Endothelial cell of umbilical vein (primary cell): ENCODE results near the gene ARPC5L. TPM values are rescaled to one million over a fixed set of nuclear protein-coding genes. Genes with fewer than 3 reads are reported as not detected.
"Not testable (repeated sequence)": the region's sequence is repeated elsewhere in the genome, so short reads cannot be mapped to it uniquely, and the experiment has no call there.

Source experiments
- BruUV-seq: library from RNA; stranded (reverse); fragments of 400-500 nt; replicated peaks from 2 replicates; lab custom pipeline; 2021; lab: Mats Ljungman, UMichigan
- CTCF ChIA-PET: fragments of 300-600, 350-600 bp; sonication (Branson Sonifier 250); formaldehyde crosslinking; loops from one replicate; lab custom pipeline; 2021; ENCODE audit warnings: antibody characterized with exemption, inconsistent platforms; lab: Charles Lee
- POLR2A ChIA-PET: fragments of 300-600, 350-600 bp; sonication (Branson Sonifier 250); formaldehyde crosslinking; loops from one replicate; lab custom pipeline; 2021; ENCODE audit warnings: antibody characterized with exemption, inconsistent platforms; lab: Charles Lee
- DNase-seq: peaks from one replicate; pipeline ENCODE4 v3.0.0-alpha.2; 2011; ENCODE audit warnings: low read depth, low spot score
- FAIRE-seq: peaks from 2 replicates; lab custom pipeline; 2011; peaks lifted over from hg19 to GRCh38; lab: Jason Lieb, UNC
- H2AFZ ChIP-seq: 2 replicates; pipeline ENCODE4 v1.6.0; 2012; ENCODE audit warnings: low read depth, low read length, control low read depth, inconsistent platforms
- H3K27ac ChIP-seq: 2 replicates; pipeline ENCODE4 v1.5.1; 2011; ENCODE audit warnings: low read depth, mild to moderate bottlenecking, control low read depth, low read length, moderate library complexity; ENCODE audit not compliant: insufficient read depth
- H3K27me3 ChIP-seq, 2 experiments: 2 replicates each; pipeline versions ENCODE4 v1.6.0 to v1.6.1; 2011; ENCODE audit warnings: low read length in 2 of 2, mixed read lengths in 1 of 2; ENCODE audit not compliant: control insufficient read depth in 2 of 2, insufficient read depth in 2 of 2
- H3K36me3 ChIP-seq, 2 experiments: 2 replicates in 1 of 2; 3 replicates in 1 of 2; pipeline ENCODE4 v1.5.1; 2011; ENCODE audit warnings: low read length in 2 of 2, mild to moderate bottlenecking in 1 of 2, moderate library complexity in 1 of 2; ENCODE audit not compliant: control insufficient read depth in 2 of 2, insufficient read depth in 2 of 2; ENCODE audit errors: extremely low read depth in 1 of 2
- H3K4me1 ChIP-seq: 3 replicates; pipeline ENCODE4 v1.5.1; 2011; ENCODE audit warnings: mild to moderate bottlenecking, low read length; ENCODE audit not compliant: control insufficient read depth, insufficient read depth; ENCODE audit errors: extremely low read depth
- H3K4me2 ChIP-seq: 2 replicates; pipeline ENCODE4 v1.6.1; 2011; ENCODE audit warnings: low read length, control low read depth, mixed read lengths; ENCODE audit not compliant: insufficient read depth
- H3K4me3 ChIP-seq, 3 experiments: fragments of 200-600 bp in 1 of 3; sonication (generic), shearing (Covaris generic) in 1 of 3; replicated peaks in 1 of 3; 2 replicates each; pipeline ENCODE4 v1.5.1; 2011 to 2016; ENCODE audit warnings: control low read depth in 3 of 3, low read length in 3 of 3, mild to moderate bottlenecking in 2 of 3, inconsistent platforms in 1 of 3, low read depth in 1 of 3, moderate library complexity in 1 of 3; ENCODE audit not compliant: insufficient read depth in 1 of 3
- H3K79me2 ChIP-seq: 2 replicates; pipeline ENCODE4 v1.6.0; 2012; ENCODE audit warnings: low read length, inconsistent platforms; ENCODE audit not compliant: control insufficient read depth, insufficient read depth
- H3K9ac ChIP-seq: replicated peaks from 2 replicates; pipeline ENCODE3; 2011; ENCODE audit warnings: low read length, control low read depth; ENCODE audit not compliant: insufficient read depth; ENCODE audit errors: extremely low read depth
- H3K9me1 ChIP-seq: replicated peaks from 3 replicates; pipeline ENCODE4 v1.6.0; 2011; ENCODE audit warnings: mild to moderate bottlenecking, low read length; ENCODE audit not compliant: control insufficient read depth, insufficient read depth; ENCODE audit errors: extremely low read depth
- H3K9me3 ChIP-seq: replicated peaks from 2 replicates; pipeline ENCODE4 v1.5.1; 2012; ENCODE audit warnings: low read length, inconsistent platforms; ENCODE audit not compliant: control insufficient read depth, insufficient read depth
- H4K20me1 ChIP-seq: replicated peaks from 2 replicates; pipeline ENCODE3; 2011; ENCODE audit warnings: mild to moderate bottlenecking, low read length; ENCODE audit not compliant: control insufficient read depth, insufficient read depth; ENCODE audit errors: extremely low read depth
- EZH2 ChIP-seq: IDR thresholded peaks from 2 replicates; pipeline ENCODE4 v1.6.1; 2012; ENCODE audit warnings: borderline replicate concordance, low read depth, mild to moderate bottlenecking, moderate library complexity, low read length, inconsistent platforms; ENCODE audit not compliant: severe bottlenecking
- FOS ChIP-seq: IDR thresholded peaks from 2 replicates; pipeline ENCODE4 v1.6.1; 2011; ENCODE audit warnings: mild to moderate bottlenecking, low read length, moderate library complexity, borderline replicate concordance; ENCODE audit not compliant: insufficient read depth
- GATA2 ChIP-seq: IDR thresholded peaks from 2 replicates; pipeline ENCODE4 v1.7.0; 2011; ENCODE audit warnings: low read depth, mild to moderate bottlenecking, moderate library complexity, mixed read lengths, low read length; ENCODE audit not compliant: insufficient read length, insufficient read depth
- JUN ChIP-seq: IDR thresholded peaks from 2 replicates; pipeline ENCODE4 v1.6.1; 2011; ENCODE audit warnings: borderline replicate concordance, low read depth; ENCODE audit not compliant: insufficient read length, insufficient read depth
- MAX ChIP-seq: IDR thresholded peaks from 2 replicates; pipeline ENCODE4 v1.6.1; 2011; ENCODE audit not compliant: insufficient read depth, insufficient read length
- MYC ChIP-seq: IDR thresholded peaks from one replicate; pipeline ENCODE4 v1.6.1; 2011; ENCODE audit warnings: mild to moderate bottlenecking, low read depth, low read length
- POLR2A ChIP-seq: IDR thresholded peaks from 2 replicates; pipeline ENCODE4 v1.6.1; 2012; ENCODE audit warnings: low read depth, mild to moderate bottlenecking, control low read depth, low read length
- POLR2AphosphoS5 ChIP-seq: IDR thresholded peaks from 2 replicates; pipeline ENCODE4 v1.6.1; 2012; ENCODE audit warnings: low read depth, mild to moderate bottlenecking, control low read depth, low read length, moderate library complexity; ENCODE audit not compliant: insufficient read depth
- dilution Hi-C: fragments of 300-500 bp; cut with MboI; formaldehyde crosslinking; loops from one replicate; pipeline ENCODE4 v1.15.0; 2019; ENCODE audit warnings: low sequenced_read_pairs; ENCODE audit not compliant: extremely low pct_ligation_motif_present
- intact Hi-C: fragments of 100-400 bp; cut with micrococcal nuclease; formaldehyde crosslinking; loops from one replicate; pipeline ENCODE4 v1.10.0; 2022
- polyA plus RNA-seq, 4 experiments: library from polyadenylated mRNA; depleted of rRNA in 3 of 4; stranded (reverse) in 3 of 4; unstranded in 1 of 4; fragments of >200 nt; gene quantifications; 2 replicates each; pipeline versions ENCODE4 v1.2.1 to v1.2.3, GENCODE V29; 2011 to 2012; ENCODE audit warnings: missing spikeins in 1 of 4
- small RNA-seq: library from RNA; depleted of rRNA; stranded (forward); fragments of <200 nt; gene quantifications from one replicate; pipeline ENCODE3, GENCODE V24; 2012; ENCODE audit warnings: low replicate concordance, low read depth; ENCODE audit not compliant: insufficient read depth, insufficient read length
- total RNA-seq: library from RNA; stranded (reverse); gene quantifications from 2 replicates; pipeline ENCODE4 v1.2.3, GENCODE V29; 2021

Gene ARPC5L
- total and polyA plus RNA-seq, 2 donors (not counting 3 experiments of a cell fraction or from before 2014, with no cell fraction given), result 60.7 to 68.1 TPM

- no TSS peak for BruUV-seq
- FAIRE-seq, result no peak
- intact Hi-C loops (no loop called here), dilution Hi-C loops (no loop called here)
- Histone ChIP-seq H4K20me1 (no peaks in the 10 kb centered on the region), H3K9me1 (no peaks in the 10 kb centered on the region), H3K36me3 (peaks cover 0 to 4% of the 10 kb centered on the region in 2 experiments), H3K4me3 (no peak overlapping the region), H3K9ac (no peak overlapping the region), H2AFZ (no peak overlapping the region), H3K27me3 (no peaks in the 10 kb centered on the region), H3K4me2 (no peak overlapping the region), H3K79me2 (no peaks in the 10 kb centered on the region), H3K9me3 (no peaks in the 10 kb centered on the region), H3K4me1 (no peaks in the 10 kb centered on the region), H3K27ac (no peak overlapping the region)
- CTCF ChIA-PET, result no interaction called here
- no peak for DNase-seq
- POLR2A ChIA-PET, result no interaction called here
- TF ChIP-seq JUN, result no peak
- TF ChIP-seq EZH2, result no peak
- TF ChIP-seq POLR2AphosphoS5, result no peak
- no peak for TF ChIP-seq GATA2
- TF ChIP-seq POLR2A, result no peak
- TF ChIP-seq FOS, result no peak
- TF ChIP-seq MAX, result no peak
- TF ChIP-seq MYC, result no peak
Observed at GRCh38 chr9:124914753-124915405, 52.9 kb downstream of the ARPC5L start.

- H3K4me1 ChIP-seq, H3K36me3 ChIP-seq, H3K27ac ChIP-seq, CTCF ChIA-PET, H3K9me1 ChIP-seq, BruUV-seq, H3K4me3 ChIP-seq, H3K9ac ChIP-seq, intact Hi-C loops, POLR2A ChIA-PET, H3K4me2 ChIP-seq, H4K20me1 ChIP-seq, dilution Hi-C loops, H2AFZ ChIP-seq, H3K9me3 ChIP-seq, H3K79me2 ChIP-seq, H3K27me3 ChIP-seq: not testable (repeated sequence)
- peak; percentile 55 for FAIRE-seq
- peak; percentile 23 for TF ChIP-seq JUN
- peak; percentile 84 for DNase-seq
Observed at GRCh38 chr9:124920394-124920793, 58.5 kb downstream of the ARPC5L start.

Small RNA genes lying within 50 kb of the gene (small RNA-seq; reads per million reads assigned to genes)
- not detected for gene RNU4-82P

Other genes with a start within 250 kb of the ARPC5L start
- gene NR6A1, start 90.8 kb upstream of the ARPC5L start, total RNA-seq, result 0.32 and 1.2 TPM in 2 replicates
- gene NR6A1, start 90.8 kb upstream of the ARPC5L start, polyA plus RNA-seq, result 0.13 and 0.17 TPM in 2 replicates
- gene OLFML2A, start 85.0 kb upstream of the ARPC5L start, total RNA-seq, result 0.32 and 1.1 TPM in 2 replicates
- gene OLFML2A, start 85.0 kb upstream of the ARPC5L start, polyA plus RNA-seq, result 0.81 and 0.92 TPM in 2 replicates
- gene WDR38, start 8.7 kb upstream of the ARPC5L start, total RNA-seq, result not detected in 2 replicates
- gene WDR38, start 8.7 kb upstream of the ARPC5L start, polyA plus RNA-seq, result not detected in 2 replicates
- 1,181 and 1,230 TPM in 2 replicates for gene RPL35, start 173 bp upstream of the ARPC5L start, total RNA-seq
- gene RPL35, start 173 bp upstream of the ARPC5L start, polyA plus RNA-seq, result 1,706 and 2,206 TPM in 2 replicates
- gene GOLGA1, start 79.0 kb downstream of the ARPC5L start, total RNA-seq, result 14.7 and 19.9 TPM in 2 replicates
- 12.4 and 13.1 TPM in 2 replicates for gene GOLGA1, start 79.0 kb downstream of the ARPC5L start, polyA plus RNA-seq